ENCODE results near the gene CHCHD2.
"Not testable (repeated sequence)": the region's sequence is repeated elsewhere in the genome, so short reads cannot be mapped to it uniquely, and the experiment has no call there.

Gene CHCHD2

DNA sequence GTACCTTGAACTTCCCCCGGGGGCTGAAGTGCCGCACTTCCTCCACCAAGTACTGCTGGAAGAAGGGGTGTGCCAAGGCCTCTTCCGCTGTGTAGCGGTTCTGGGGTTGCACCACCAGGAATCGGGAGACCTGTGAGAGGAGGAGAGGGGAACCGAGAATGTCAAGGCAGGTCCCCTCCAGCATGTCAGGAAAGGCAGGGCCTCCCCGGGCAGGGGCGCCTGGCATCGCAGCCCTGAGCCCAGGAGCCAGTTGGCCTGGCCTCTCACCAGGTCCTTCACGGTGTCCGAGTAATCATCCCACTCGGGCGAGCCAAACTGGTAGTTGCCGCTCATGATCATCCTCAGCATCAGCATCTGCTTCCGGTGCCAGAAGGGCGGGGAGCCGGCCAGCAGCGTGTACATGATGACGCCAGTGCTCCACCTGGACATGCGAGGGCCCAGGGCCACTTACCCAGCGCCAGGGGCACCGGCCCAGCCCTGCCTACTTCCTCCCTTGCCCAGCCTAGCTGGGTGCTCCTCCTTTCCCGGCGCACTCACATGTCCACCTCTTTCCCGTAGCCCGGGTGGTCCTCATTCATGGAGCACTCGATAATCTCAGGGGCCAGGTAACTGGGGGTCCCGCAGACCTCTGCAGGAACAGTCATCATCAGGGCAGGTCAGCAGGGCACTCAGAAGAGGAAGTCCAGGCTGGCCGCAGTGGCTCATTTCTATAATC is 24.5 kb downstream of the CHCHD2 start:
- no peak for DNase-seq

GRCh38 chr7:56080726-56081435 is 25.4 kb downstream of the CHCHD2 start:
- DNase-seq, result not testable (repeated sequence)

DNA sequence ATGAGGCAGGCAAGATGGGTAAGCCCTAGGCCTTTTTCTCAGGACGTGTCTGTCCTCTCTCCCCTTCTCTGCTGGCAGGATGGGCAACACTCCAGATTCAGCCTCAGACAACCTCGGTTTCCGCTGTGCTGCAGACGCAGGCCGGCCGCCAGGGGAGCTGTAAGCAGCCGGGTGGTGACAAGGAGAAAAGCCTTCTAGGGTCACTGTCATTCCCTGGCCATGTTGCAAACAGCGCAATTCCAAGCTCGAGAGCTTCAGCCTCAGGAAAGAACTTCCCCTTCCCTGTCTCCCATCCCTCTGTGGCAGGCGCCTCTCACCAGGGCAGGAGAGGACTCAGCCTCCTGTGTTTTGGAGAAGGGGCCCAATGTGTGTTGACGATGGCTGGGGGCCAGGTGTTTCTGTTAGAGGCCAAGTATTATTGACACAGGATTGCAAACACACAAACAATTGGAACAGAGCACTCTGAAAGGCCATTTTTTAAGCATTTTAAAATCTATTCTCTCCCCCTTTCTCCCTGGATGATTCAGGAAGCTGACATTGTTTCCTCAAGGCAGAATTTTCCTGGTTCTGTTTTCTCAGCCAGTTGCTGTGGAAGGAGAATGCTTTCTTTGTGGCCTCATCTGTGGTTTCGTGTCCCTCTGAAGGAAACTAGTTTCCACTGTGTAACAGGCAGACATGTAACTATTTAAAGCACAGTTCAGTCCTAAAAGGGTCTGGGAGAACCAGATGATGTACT is 26.7 kb downstream of the CHCHD2 start:
- DNase-seq, result no peak

DNA sequence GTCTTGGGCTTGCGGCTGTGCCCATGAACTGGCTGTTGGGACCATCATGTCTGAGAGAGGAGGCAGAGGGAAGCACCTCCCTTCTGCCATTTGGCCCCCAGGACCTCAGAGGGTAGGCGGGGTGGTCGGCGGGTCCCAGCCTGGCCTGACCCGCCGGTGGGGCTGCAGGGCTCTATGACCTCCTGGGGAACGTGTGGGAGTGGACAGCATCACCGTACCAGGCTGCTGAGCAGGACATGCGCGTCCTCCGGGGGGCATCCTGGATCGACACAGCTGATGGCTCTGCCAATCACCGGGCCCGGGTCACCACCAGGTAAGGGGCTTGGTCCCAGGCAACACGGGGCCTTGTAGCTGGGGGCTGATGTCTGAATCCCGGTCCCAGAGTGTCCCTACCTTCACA is 28.1 kb downstream of the CHCHD2 start:
- no peak for DNase-seq

DNA sequence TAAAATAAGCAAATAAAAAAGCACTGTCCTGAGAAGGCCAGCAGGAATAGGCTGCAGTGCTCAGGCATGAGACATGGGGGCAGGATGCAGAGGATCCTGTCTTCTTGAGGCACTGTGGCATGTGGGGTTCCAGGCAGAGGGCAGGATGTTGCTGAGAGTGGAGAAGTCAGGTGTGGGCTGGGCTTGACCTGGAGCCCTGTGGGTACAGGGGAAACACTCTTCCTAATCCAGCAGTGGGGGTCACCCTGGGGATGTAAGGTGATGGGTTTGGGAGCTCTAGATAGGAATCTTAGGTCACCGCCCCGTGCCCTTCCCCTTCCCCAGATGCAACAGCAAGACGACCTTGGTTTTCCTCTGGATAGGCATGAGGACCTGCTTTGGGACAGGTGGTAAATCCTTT is 28.6 kb downstream of the CHCHD2 start:
- no peak for DNase-seq

GRCh38 chr7:56074371-56074791 is 31.9 kb downstream of the CHCHD2 start:
- peak; percentile 85 for DNase-seq

DNA sequence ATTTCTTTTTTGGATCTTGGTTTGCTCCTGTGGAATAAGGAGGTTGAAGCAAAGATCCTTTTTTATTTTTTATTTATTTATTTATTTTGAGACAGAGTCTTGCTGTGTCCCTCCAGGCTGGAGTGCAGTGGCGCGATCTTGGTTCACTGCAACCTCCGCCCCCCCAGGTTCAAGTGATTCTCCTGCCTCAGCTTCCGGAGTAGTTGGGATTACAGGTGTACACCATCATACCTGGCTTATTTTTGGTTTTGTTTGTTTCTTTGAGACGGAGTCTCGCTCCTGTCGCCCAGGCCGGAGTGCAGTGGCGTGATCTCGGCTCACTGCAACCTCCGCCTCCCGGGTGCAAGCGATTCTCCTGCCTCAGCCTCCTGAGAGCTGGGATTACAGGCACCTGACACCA is 39.9 kb downstream of the CHCHD2 start:
- not testable (repeated sequence) for DNase-seq

GRCh38 chr7:56063882-56064625 is 42.2 kb downstream of the CHCHD2 start, which contains the start of gene SUMF2:
Gene SUMF2 (plus strand): TSS chr7:56064286. CDS start chr7:56064312, 26 bp downstream.
- peak; percentile 81 for DNase-seq

DNA sequence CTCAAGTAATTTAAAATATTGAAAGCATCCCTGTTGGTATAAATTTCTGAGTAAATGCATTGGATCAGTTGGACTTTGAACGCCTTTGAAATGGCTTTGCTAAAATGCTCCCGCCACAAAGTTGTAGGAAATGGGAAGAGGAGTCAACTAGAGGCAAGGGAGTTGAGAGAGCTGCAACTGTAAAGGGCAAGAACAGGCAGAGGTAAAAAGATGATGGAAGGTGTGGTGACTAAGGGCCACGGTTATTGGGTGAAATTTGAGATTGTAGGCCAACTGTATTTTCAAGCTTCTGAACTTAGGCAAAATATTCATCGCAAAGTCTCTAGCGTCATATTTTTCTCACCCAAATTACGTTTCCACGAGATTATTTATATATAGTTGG is 42.8 kb downstream of the CHCHD2 start:
- DNase-seq, result no peak

DNA sequence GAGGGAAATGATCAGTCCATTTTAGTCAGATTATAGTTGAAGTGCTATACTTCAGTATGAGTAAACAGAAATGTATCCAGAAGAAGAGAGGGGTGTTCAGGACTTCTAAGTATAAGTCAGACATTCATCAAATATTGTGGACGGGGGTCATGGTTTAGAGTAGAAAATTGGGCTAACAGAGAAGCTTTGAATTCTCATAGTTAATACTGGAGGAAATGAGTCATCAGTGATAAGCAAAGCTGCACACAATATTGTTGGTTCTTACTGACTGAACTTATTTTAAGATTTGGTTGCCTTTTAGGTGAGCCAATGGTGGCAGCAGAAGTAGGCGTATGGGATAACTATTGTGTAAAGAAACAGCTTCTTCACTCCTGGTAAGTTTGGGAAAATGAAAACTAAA is 43.9 kb downstream of the CHCHD2 start:
- peak; percentile 42 for DNase-seq

DNA sequence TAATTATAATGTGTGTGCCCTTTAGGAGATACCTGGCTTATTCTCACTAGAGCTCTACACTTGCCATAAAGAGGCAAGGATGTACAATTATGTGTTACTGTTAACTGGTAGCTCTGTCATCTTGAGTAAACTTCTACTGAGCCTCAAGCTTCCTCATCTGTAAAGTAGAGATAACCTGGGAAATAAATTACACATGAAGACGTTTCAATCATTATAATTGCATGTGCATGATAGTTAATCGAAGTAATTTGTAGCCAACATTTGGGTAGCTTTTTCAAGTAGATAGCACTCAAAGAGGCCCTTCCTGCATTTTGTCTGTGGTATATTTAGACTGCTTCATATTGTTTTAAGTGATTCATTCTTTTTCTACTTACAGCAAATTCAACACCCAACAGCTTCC is 52.3 kb downstream of the CHCHD2 start:
- DNase-seq, result no peak

DNA sequence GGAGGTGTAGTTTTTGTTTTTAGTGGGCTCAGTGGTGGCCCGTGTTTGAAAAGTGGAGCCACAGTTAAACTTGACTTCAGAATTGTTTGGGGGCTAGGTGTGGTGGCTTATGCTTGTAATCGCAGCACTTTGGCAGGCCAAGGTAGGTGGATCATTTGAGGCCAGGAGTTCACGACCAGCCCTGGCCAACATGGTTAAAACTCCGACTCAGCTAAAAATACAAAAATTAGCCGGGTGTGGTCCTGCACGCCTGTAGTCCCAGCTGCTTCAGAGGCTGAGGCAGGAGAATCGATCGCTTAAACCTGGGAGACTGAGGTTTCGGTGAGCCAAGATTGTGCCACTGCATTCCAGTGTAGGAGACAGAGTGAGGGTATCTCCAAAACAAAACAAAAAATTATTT is 52.9 kb downstream of the CHCHD2 start:
- DNase-seq, result no peak

Measured in kidney glomerular epithelial cell (primary cell).